ENCODE data around the gene ZNF865. TPM values are rescaled to one million over a fixed set of nuclear protein-coding genes. Genes with fewer than 3 reads are reported as not detected.

Gene ZNF865
- total RNA-seq, 1 experiment from 2014 or later, result 5.5 TPM

- Histone ChIP-seq H3K9me3 (ENCODE audit: low read length) (no peaks in the 10 kb centered on the region), H2AFZ (ENCODE audit: low read length) (no peak overlapping the region), H3F3A (ENCODE audit: low read length, unreplicated experiment) (no peaks in the 10 kb centered on the region), H3K36me3 (ENCODE audit: low read depth, low read length) (no peaks in the 10 kb centered on the region; the same call in 1 of the 2 replicates), H3K9me2 (replicated peaks; ENCODE audit: low read length) (no peaks in the 10 kb centered on the region), H3K79me2 (ENCODE audit: low read length) (peaks cover 24% of the 10 kb centered on the region), H4K20me1 (ENCODE audit: low read length) (no peaks in the 10 kb centered on the region), H3K9ac (ENCODE audit: low read length) (no peak overlapping the region), H3K4me1 (ENCODE audit: insufficient read depth, low read length) (peaks cover 4% of the 10 kb centered on the region; the same call in 1 of the 2 replicates), H3K4me3 (ENCODE audit: low read length) (no peak overlapping the region), H3K27ac (ENCODE audit: low read length) (no peak overlapping the region), H3K4me2 (ENCODE audit: low read length) (no peak overlapping the region), H3K27me3 (ENCODE audit: low read length) (no peaks in the 10 kb centered on the region)
- intact Hi-C loops (cut with micrococcal nuclease), result no loop called here
- no peak for TF ChIP-seq CTCF (conservative IDR thresholded peaks at IDR 0.05; ENCODE audit: low read depth, low read length)
- no peak for TF ChIP-seq EZH2phosphoT487 (IDR thresholded peaks at IDR 0.05; ENCODE audit: borderline replicate concordance, low read length)
- TF ChIP-seq EZH2 (IDR thresholded peaks at IDR 0.05; ENCODE audit: low read length, unreplicated experiment), result no peak
- ATAC-seq (no peak), DNase-seq (no peak)
- no TSS peak for BruUV-seq (replicated peaks)
- POLR2A ChIA-PET (ENCODE audit: unreplicated experiment), result no interaction called here
- CTCF ChIA-PET, result no interaction called here
Observed at GRCh38 chr19:55576746-55577145, 28.7 kb upstream of the ZNF865 start.

GRCh38 chr19:55578031-55578760 lies 27.3 kb upstream of the ZNF865 start:
- CTCF ChIA-PET, result no interaction called here
- H3K4me2 ChIP-seq (ENCODE audit: low read length), result no peak overlapping the region
- no peak for TF ChIP-seq EZH2phosphoT487 (IDR thresholded peaks at IDR 0.05; ENCODE audit: borderline replicate concordance, low read length)
- no peak for TF ChIP-seq EZH2 (IDR thresholded peaks at IDR 0.05; ENCODE audit: low read length, unreplicated experiment)
- TF ChIP-seq CTCF (conservative IDR thresholded peaks at IDR 0.05; ENCODE audit: low read depth, low read length), result no peak

More at GRCh38 chr19:55578031-55578760, 27.3 kb upstream of the ZNF865 start:
- no peaks in the 10 kb centered on the region; the same call in 1 of the 2 replicates for H3K36me3 ChIP-seq (ENCODE audit: low read depth, low read length)
- no peaks in the 10 kb centered on the region for H3K9me3 ChIP-seq (ENCODE audit: low read length)
- H3K9me2 ChIP-seq (replicated peaks; ENCODE audit: low read length), result no peaks in the 10 kb centered on the region
- H3F3A ChIP-seq (ENCODE audit: low read length, unreplicated experiment), result no peaks in the 10 kb centered on the region
- no peaks in the 10 kb centered on the region for H3K27me3 ChIP-seq (ENCODE audit: low read length)
- no peak overlapping the region for H2AFZ ChIP-seq (ENCODE audit: low read length)
- H3K27ac ChIP-seq (ENCODE audit: low read length), result no peak overlapping the region
- no peak overlapping the region for H3K4me3 ChIP-seq (ENCODE audit: low read length)
- ATAC-seq (no peak), DNase-seq (no peak)
- intact Hi-C loops (cut with micrococcal nuclease), result no loop called here
- H3K79me2 ChIP-seq (ENCODE audit: low read length), result peaks cover 24% of the 10 kb centered on the region
- no TSS peak for BruUV-seq (replicated peaks)
- no peak overlapping the region for H3K9ac ChIP-seq (ENCODE audit: low read length)
- no peaks in the 10 kb centered on the region for H4K20me1 ChIP-seq (ENCODE audit: low read length)
- POLR2A ChIA-PET (ENCODE audit: unreplicated experiment), result no interaction called here
- peaks cover 6% of the 10 kb centered on the region; the same call in 1 of the 2 replicates for H3K4me1 ChIP-seq (ENCODE audit: insufficient read depth, low read length)

Measured in PC-3 (cell line).